HG03066 (cell line): Measurements from ENCODE around the gene UBE4B.
"Not testable (repeated sequence)": the region's sequence is repeated elsewhere in the genome, so short reads cannot be mapped to it uniquely, and the experiment has no call there.

Source experiments
- ATAC-seq: cut with Tn5 transposase; IDR thresholded peaks from one replicate; pipeline ENCODE4 v1.9.1; 2021; ENCODE audit warnings: low read depth; ENCODE audit not compliant: unreplicated experiment

The UBE4B gene

DNA sequence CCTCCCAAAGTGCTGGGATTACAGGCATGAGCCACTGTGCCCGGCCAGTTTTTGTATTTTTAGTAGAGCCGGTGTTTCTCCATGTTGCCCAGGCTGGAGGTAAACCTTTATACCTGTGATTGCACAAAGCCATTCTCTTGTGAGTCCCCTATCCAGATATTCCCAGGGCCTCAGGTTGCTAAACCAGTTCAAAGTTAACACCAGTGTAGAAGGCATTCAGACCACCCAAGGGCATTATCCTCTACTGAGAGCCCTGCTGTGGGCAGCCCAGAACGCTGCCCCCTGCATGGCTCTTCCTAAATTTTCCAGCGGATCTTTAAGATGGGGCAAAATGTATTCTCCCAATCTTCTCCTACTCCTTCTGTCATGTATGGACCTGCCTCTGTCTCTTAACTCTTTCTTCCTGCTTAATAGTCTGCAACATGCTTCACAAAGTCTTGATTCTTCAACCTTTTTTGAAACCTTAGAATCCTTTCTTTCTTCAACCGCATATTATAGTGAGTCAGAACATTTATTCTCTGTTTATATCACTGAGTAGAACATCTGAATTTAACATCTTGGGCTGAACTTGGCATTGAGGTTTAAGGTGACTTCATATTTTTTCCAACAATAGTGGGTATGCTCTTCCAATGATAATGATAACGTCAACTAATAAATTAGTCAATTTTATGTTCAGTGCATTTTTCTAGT lies 36.0 kb downstream of the UBE4B start:
- ATAC-seq: no peak

DNA sequence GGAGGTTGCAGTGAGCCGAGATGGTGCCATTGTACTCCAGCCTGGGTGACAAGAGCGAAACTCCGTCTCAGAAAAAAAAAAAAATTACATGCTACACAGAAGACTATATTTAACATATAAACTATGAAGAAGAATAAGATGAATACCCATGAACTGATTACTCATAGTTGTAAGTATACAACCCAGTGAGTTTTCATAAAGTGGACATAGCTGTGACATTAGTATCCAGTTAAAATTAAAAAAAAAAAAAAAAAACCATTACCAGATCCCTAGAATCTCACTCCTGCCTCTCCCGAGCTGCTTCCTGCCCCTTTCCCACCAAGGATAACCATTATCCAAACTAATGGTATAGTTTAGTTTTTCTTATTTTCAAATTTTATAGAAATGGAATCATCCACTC lies 37.4 kb downstream of the UBE4B start:
- no peak for ATAC-seq

DNA sequence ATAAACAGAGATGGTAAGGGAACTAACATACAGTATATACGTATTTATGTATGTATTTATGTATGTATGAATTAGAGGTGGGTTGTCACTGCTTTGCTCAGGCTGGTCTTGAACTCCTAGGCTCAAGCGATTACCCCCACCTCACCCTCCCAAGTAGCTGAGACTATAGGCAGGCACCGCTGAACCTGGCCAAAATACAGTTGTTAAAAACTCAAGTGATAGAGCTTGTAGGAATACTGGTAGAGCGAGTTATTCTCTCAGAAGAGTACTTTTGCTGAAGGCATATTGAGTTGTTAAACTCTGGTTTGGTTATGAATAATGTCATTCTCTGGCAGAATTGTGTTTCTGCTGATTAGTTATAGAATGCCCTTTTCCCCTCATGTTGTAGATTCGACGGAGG lies 38.9 kb downstream of the UBE4B start:
- no peak for ATAC-seq

DNA sequence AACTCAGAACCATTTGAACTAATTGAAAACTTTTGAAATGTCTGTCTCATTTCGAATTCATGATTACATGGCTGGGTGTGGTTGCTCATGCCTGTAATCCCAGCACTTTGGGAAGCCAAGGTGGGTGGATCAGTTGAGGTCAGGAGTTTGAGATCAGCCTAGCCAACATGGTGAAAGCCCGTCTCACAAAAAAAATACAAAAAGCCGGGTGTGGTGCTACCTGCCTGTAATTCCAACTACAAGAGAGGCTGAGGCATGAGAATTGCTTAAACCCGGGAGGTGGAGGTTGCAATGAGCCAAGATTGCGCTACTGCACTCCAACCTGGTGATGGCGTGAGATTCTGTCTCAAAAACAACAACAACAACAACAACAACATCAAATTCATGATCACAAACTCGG lies 40.6 kb downstream of the UBE4B start:
- not testable (repeated sequence) for ATAC-seq

GRCh38 chr1:10074059-10074851 lies 41.5 kb downstream of the UBE4B start:
- no peak for ATAC-seq

GRCh38 chr1:10074852-10075730 lies 42.3 kb downstream of the UBE4B start:
- no peak for ATAC-seq

DNA sequence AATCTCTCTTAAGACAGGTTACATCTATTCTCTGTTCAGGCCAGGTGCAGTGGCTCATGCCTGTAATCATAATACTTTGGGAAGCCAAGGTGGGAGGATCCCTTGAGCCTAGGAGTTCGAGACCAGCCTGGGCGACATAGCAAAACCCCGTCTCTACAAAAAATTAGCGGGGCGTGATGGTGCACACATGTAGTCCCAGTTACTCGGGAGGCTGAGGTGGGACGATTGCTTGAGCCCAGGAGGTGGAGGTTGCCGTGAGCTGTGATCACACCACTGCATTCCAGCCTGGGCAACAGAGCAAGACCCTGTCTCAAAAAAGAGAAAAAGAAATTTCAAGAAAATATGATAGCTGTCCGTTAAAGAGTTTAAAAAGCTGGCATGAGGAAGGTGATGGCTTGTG lies 43.0 kb downstream of the UBE4B start:
- ATAC-seq: no peak

DNA sequence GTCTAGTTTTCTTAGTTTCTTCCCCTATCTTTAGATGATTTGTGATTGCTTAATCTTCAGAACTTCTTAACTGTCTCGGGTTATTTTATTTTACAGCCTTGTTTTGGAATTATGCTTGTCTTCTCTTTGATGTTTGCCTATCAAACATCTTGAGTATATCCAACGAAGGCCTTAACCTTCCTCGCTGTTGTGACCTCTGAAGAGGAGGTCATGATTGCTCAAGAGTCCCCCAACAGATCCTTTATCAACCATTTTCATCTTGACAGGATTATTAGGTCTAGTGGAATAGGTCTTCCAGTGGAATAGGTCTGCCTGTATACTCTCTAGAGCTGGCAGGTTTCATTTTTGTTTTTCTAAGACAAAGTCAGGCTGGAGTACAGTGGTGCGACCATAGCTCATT lies 45.7 kb downstream of the UBE4B start:
- ATAC-seq: no peak

DNA sequence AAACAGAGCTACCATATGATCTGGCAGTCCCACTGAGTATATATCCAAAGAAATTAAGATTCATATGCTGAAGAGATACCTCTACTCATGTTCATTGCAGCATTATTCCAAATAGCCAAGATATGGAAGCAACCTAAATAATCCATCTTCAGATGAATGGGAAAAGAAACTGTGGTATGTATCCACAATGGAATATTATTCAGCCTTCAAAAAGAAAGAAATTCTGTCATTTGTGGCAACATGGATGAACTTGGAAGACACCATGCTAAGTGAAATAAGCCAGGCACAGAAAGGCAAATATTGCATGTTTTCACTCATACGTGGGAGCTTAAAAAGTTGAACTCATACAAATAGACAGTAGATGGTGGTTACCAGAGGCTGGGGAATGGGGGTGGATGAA lies 47.8 kb downstream of the UBE4B start:
- no peak for ATAC-seq

DNA sequence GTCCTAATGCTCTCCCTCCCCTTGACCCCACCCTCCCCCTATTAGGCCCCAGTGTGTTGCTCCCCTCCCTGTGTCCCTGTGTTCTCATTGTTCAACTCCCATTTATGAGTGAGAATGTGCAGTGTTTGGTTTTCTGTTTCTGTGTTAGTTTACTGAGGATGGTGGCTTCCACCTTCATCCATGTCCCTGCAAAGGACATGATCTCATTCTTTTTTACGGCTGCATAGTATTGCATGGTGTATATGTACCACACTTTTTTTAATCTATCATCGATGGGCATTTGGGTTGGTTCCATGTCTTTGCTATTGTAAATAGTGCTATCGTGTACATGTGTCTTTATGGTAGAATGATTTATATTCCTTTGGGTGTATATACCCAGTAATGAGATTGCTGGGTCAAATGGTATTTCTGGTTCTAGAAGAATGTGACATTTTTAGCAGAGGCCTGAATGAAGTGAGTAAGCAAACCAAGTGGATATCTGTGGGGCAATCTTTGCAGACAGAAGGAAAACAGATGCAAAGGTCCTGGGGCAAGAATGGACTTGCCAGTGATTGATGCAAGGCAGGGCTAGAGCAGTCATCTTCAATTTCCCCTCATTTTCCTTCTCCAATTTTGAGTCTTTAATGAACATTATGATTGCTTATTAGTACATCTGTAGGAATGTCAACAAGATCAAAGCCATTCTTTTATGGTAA lies 50.2 kb downstream of the UBE4B start:
- ATAC-seq: no peak

DNA sequence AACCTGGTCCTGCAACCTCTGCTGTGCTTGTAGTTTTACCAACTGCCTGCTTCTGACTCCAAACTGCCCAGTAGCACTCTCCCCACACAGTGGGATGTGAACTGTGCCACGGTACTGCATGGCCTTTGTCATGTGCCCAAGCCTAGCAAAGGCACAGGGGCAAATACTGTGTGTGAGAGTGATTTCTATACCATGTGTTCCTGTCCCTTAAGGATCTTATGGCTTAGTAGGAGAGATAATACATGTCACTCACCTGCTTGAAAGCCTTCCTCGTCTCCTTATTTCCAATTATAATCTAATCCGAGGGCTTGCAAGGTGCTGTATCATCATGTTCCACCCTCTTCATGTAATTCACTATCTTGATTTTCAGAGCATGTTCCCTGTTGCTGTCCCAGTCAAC lies 51.3 kb downstream of the UBE4B start:
- ATAC-seq: no peak

DNA sequence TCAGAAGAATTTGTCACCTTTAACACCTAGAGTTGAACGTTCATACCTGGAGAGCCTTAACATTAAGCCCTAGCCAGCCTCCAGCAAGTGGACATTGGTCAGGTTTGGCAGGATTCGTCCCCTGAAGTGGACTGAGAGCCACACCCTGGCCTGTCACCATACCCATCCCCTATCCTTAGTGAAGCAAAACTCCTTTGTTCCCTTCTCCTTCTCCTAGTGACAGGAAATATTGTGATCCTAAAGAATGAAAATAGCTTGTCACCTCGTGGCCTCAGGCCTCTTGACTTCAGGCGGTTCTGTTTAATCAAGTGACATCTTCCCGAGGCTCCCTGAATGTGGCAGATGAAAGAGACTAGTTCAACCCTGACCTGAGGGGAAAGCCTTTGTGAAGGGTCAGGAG lies 52.3 kb downstream of the UBE4B start:
- no peak for ATAC-seq

DNA sequence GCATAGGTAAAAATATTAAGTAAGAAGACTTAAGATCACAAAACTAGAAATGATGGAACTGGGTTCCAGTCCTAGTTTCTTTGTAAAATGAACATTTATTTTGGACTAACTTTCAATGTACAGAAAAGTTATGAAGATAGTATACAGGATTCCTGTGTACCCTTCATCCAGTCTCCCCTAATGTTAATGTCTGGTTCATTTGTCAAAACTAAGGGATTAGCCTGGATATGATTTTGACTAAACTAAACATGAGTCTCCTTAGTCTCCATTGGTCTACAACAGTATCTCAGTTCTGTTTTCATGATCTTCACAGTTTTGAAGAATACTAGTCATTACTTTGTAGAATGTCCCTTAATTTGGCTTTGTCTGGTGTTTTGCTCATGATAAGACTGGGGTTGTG lies 54.5 kb downstream of the UBE4B start:
- no peak for ATAC-seq

DNA sequence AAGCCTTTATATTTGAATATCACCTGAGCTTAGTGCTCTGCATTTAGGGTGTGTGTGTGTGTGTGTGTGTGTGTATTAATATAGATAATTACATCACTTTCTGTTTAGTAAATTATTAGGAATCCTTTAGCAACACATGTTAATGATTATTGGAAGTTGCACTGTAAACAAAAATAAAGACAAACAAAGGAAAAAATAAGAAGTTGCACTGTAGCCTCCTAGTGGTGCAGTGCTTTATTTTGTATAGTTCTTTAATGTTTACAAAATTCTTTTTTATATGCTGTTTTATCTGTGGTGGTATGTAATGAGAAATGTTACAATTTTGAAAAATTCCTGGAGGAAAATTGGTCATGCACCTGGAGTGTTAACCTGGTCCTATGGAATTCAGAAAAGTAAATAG lies 69.2 kb downstream of the UBE4B start:
- ATAC-seq: no peak

DNA sequence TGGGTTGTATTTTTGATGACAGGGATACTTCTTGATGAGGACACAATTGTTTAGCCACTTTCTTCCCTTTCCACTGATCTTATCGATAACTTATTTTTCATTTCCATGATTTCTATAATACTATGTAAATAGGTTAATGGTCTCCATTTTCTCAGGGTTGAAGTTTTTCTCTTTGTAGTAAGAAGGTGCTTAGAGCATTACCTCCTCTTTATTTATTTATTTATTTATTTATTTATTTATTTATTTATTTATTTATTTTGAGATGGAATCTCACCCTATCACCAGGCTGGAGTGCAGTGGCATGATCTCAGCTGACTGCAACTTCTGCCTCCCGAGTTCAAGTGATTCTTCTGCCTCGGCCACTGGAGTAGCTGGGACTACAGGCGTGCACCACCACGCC lies 70.4 kb downstream of the UBE4B start:
- no peak for ATAC-seq

DNA sequence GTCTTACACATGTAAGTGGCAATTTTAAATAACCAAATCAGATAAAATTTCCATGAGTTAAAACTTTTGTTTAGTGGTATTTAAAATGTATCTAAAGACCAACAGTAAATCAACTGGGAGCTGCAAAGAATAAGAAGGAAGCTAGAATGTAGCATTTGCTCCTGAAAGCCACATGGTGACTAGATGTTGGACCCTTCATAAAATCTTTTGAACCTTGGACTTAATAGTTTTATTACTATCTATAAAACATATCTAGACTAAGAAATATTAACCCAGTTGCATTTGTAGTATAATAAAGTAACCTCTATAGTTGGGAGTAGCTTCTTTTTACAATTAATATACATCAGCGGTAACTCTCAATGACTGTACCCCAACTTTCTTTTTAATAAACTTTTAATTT lies 72.1 kb downstream of the UBE4B start:
- no peak for ATAC-seq

- ATAC-seq: no peak
Measured at GRCh38 chr1:10105484-10105883, 72.7 kb downstream of the UBE4B start.

GRCh38 chr1:10106241-10106640 lies 73.5 kb downstream of the UBE4B start:
- ATAC-seq: no peak

DNA sequence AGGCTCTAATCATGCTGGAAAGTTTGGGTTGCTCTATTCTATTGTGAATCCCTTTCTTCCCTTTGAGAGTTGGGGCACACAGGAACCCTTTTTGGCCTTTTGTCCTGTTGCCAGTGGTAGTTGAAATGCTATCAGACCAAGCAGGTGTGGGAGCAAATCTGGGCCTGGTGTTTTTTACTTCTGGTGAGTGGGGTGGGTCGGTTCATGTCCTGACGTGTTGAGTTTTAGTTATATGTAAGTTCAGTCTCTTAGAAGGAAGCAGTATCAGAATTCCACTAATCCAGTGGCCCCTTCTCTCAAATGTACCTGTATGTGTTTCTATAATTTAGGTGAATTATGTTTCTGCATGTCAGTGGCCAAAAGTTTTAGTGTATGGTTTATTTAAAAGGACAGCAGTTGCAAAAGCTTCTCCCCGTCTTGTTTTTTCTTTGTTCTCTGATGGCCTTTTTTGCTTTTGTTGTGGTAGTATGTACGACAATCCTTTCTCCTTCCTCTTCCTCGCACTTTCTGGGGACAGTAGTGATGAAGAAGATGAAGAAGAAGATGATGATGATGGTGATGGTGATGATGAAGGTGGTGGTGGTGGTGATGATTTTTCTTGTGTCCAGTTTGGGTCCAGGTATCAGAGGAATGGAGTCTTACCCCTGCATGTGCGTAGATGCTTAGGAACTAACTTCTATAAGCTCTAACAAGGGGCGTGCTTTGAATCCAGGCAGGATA lies 74.2 kb downstream of the UBE4B start:
- ATAC-seq: no peak

- not testable (repeated sequence) for ATAC-seq
Measured at GRCh38 chr1:10107476-10107847, 74.7 kb downstream of the UBE4B start.
